HG03135 (cell line): ENCODE data around the gene DYNC1LI1.
A peak's percentile ranks its signal among the peaks of the same experiment; 100 is the strongest.
"Not testable (repeated sequence)": the region's sequence is repeated elsewhere in the genome, so short reads cannot be mapped to it uniquely, and the experiment has no call there.

Source experiments
- ATAC-seq: cut with Tn5 transposase; IDR thresholded peaks from one replicate; pipeline ENCODE4 v1.9.1; 2021; ENCODE audit warnings: mild to moderate bottlenecking, moderate library complexity; ENCODE audit not compliant: unreplicated experiment

The DYNC1LI1 gene

DNA sequence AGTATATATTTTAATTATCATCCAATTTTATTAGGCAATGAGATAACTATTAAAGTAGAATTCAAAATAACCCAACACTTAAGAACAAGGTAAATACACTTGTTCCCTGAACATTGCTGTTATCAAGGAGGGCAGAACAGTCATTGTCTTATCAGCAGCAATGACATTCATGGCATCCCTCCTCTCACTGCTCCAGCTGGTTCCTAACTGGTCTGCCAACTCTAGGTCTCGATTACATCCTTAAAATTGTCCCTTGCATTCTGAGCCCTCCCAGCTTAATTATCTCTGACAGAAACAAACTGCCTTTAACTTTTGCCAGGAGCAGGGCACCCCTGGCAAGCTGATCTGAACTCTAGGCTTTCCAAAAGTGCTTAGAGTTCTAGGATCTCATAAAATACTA is 14.0 kb upstream of the DYNC1LI1 start:
- no peak for ATAC-seq

DNA sequence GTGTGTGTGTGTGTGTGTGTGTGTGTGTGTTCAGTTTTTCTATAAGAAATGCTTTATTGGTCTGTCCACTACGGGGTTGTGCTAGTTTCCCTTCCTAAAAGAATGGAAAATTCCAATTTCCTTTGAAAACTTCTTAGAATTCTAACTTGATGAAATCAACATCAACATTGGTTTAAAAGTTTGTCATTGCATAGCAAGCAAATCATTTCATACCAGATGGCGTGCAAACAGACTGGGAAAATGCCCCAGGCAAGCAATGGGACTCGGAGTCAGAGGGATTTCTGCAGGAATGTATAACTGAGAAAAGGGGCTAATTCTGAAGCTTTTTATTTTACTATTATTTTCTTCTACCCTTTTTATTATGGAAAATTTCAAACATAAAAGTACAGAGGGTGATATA is 13.1 kb upstream of the DYNC1LI1 start:
- ATAC-seq = no peak

DNA sequence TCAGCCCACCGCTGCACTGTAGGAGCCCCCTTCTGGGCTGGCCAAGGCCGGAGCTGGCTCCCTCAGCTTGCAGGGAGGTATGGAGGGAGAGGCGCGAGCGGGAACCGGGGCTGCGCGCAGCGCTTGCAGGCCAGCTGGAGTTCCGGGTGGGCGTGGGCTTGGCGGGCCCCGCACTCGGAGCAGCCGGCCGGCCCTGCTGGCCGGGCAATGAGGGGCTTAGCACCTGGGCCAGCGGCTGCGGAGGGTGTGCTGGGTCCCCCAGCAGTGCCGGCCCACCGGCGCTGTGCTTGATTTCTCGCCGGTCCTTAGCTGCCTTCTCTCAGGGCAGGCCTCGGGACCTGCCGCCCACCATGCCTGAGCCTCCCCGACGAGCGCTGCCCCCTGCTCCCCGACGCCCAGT is 8.0 kb upstream of the DYNC1LI1 start:
- ATAC-seq = not testable (repeated sequence)

DNA sequence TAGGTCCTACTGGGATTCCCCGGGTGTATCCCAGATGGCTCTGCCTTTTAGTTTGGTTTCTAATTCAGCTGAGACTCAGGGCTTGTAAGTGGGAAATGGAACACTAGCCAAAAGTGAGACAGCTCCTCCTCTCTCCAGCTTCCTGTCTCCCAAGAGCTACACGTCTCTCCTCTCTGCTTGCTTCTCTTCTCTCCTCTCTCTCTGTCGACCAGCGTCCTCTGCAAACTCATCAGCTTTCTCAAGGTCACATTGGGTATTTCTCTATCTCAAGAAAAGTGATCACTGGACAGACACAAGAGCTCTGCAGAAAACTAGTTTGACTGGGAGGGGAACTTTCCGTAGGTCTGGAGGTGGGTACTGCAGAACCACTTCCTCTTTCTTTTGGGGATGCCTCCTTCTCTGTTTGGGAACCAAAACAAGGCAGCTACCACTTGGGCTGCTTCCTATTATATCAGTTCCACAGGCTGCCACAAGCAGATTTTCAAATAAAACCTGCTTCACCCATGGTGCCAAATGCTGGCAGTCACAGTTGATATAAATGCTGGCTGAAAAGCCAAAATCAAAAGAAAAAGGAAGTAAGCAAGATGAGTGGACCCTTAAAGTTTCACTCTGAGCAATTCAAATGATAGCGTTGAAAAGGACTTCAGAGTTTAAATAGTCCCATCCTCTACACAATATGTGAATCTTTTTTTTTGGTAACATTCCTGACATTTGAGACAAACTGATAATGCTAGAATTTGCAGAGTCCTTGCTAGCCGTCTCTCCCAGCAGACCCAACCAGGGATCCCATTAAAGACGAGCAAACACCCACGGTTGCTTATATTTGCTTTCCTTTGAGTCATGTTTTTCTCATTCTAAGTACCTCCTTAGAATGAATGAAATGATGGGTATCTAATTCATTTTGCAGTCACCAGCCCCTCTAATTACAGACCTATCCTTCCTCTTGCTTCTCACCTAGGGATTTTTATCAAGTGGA is 7.2 kb upstream of the DYNC1LI1 start:
- ATAC-seq = peak; percentile 93

DNA sequence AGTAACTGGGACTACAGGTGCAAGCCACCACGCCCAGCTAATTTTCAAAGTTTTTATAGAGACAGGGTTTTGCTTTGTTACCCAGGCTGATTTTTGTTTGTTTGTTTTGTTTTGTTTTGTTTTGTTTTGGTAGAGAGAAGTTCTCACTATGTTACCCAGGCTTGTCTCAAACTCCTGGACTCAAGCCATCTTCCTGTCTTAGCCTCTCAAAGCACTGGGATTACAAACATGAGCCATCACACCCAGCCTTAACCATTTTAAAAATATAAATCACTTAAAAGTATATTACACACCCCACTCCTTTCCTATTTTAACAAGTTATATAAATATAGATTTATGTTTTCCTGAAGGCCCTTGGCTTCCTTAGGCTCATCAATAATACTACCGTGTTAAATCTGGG is 6.5 kb upstream of the DYNC1LI1 start:
- no peak for ATAC-seq

DNA sequence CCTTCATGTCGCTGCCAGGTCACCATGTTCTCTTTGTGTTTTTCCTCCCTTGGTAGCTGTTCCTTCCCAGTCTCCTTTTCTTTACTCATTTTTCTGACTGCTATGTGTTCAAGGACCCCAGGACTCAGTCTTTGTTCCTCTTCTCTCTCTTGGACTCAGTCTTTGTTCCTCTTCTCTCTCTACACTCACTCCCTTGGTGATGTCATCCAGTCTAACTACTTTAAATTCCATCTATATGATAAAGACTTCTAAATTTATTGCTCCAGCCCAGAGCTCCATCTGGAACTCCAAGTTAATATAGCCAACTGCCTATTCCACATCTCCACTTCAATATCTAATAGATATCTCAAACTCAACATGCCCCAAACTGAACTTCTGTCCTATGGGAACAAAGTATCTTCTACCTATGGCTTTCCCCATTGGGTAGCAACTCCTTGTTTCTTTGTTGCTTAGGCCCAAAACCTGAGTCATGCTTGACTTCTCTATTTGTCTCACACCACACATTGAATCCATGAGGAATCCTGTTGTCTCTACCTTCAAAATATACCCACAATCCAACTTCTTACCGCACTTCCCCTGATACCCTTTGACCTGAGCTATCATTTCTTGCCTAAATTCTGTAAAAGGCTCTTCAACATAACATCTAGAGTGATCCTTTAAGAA is 4.9 kb upstream of the DYNC1LI1 start:
- no peak for ATAC-seq

DNA sequence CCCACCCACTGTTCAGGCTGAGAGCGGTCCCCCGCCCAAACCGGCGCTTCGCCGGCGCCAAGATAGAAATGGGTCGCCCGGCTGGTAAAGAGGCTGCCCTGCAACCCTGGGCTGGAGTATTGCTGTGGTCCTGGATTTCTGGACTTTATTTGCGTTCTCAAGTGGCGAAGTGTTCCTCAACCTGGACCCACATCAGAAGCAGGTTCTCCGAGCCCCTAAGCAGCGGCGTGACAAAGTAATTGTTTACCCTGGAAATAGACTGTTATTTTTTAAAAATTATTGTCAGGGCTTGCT is 481 bp upstream of the DYNC1LI1 start:
- peak; percentile 36 for ATAC-seq

DNA sequence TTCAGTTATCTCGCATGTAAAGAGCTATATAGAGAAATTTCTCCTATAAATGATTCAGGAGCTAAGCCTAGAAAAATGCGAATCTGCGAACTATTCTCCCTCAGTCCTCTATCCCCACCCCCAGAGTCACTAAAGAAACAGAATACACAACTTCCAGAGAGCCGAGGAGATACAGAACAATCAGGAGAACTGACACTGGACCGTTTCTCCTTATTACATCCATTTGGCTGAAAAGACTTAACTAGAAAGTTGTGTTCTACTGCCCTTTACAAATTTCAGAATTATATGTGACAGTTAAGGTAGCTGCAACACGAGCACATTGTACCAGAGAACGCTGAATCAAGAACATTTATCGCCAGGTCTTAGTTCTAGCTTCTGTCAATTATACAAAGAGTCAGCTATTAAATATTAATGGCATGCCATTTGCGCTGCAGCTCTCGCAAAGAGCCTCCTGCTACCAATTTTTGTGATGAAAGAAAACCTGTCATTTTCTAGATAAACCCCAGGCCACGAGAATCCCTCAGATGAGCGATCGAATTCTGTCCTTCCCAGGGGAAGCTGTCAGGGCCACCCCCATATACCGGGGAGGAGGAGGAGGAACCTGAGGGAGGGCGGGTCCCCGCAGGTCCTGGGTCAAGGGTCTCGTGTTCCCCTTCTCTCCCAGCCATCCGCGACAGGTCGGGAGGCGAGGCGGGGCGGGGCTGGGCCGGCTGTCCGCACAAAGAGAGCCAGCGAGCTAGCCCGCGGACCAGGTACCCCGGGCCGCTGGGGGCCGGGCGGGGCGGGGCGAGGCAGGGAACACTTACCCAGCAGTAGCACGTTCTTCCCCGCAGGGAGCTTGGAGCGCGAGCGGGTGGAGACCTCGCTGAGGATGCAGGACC is 878 bp downstream of the DYNC1LI1 start:
- peak; percentile 46 for ATAC-seq

DNA sequence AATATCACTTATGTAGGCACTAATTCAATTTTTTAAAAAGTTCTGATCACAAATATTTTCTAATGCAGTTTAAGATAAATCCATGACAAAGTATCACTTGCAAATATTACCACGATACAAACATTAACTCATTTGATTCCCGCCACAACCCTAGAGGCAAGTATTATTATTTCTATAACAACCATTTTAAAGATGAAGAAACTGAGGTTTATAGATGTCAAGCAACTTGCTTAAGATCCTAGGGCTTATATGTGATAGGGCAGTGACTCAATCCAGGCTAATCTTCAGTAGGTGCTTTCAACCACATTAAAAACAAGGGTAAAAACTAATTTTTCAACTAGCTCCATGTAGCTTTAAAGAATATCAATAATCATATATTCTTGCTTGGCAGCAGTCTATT is 1.7 kb downstream of the DYNC1LI1 start:
- ATAC-seq = no peak

DNA sequence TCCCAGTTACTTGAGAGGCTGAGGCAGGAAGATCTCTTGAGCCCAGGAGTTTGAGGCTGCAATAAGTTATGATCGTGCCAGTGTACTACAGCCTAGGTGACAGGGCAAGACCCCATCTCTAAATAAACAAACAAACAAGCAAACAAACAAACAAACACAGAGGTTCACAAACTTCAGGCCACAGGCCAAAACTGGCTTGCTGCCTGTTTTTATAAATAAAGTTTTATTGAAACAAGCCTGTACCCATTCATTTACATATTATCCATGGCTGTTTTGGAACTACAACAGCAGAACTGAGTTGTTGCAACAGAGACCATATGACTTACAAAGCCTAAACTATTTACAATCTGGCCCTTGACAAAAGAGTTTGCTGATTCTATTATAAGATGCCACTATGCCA is 6.5 kb downstream of the DYNC1LI1 start:
- ATAC-seq = no peak

DNA sequence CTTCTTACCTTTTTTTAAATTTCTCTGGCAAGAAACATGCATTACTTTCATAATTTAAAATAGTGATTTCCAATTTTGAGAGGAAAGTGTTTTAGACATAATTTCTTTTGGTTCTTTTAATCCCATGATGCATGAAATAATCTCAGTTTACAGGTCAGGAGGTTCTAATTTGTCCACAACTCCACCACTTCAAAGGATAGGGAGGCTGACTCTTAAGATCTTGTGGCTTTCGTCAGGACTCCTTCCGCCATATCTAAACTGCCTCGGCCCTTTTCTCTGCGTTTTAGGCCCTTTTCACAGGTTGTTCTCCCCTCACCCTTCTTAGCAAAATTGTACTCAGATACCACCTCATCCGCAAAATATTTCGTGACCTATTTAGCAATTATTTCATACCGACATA is 8.0 kb downstream of the DYNC1LI1 start:
- no peak for ATAC-seq

DNA sequence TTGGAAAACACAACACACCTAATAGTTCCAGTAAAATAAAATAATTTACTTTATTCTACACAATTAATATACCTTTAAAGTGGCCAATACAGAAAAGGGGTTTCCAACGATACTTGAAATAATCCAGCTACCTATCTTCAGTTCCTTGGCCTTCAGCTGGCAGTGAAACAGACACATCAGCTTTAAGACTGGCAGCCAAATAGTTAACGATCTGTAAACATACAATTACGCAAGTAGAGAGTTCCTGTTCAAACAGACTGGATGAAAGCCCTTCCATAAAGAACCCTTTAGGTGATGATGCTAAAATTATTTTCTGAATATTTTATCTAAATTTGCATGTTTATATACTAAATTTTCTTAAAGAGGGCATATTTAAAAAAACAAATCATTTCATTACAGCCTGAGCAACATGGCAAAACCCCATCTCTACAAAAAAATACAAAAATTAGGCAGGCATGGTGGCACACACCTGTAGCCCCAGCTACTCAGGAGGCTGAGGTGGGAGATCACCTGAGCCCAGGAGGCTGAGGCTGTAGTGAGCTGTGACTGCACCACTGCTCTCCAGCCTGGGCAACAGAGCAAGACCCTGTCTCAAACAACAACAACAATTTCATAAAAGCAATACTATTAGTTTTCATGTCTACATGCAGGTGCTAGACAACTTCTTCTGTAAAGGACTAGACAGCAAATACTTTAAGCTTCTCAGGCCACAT is 12.9 kb downstream of the DYNC1LI1 start:
- no peak for ATAC-seq

DNA sequence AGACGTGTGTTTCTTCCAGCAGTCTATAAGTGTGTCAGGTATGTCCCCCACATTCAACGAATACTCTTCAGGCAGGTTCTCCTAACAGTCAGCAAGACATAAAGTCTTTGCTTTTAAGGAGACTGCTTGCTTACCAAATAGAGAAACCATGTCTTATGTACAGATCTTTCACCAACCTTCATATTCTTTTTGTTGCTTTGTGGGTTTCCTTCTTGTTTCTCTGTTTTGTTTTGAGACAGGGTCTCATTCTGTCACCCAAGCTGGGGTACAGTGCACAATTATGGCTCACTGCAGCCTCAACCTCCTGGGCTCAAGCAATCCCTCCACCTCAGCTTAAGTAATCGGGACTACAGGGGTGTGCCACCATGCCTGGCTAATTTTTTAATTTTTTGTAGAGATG is 14.3 kb downstream of the DYNC1LI1 start:
- no peak for ATAC-seq

DNA sequence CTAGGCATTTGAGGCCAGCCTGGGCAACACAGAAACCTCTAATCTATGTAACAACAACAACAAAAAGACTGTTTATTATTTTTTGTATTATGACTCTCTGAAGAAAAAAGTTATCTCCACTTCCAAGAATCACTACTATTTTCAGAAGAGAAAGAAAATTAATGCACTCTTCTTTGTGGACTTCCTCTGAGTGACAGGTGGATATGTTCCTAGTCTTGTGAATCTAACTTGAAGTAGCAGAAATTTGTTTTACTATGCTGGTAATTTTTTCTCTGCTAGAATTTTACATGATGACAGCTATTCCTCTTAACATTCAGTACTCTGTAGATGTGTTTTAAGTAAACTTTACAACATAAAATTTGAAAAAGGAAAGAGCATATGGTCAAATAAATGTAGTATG is 16.7 kb downstream of the DYNC1LI1 start:
- ATAC-seq = no peak

DNA sequence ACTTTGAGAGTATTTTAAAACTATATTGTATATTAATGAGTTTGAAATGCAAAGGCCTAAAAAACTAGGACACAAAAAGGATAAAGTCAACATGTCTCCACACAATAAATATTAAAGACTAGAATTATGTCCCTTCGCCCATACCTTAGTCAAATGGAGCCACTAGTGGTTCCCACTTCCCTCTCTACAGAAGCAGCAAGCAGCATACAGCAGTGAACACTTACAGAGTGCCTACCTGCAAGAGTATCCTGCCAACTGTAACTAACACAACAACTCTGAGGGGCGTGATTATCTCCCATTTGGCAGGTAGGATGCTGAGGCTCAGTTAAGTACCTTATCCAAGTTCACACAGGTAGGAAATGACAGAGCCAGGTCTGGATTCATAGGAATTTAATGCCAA is 17.2 kb downstream of the DYNC1LI1 start:
- ATAC-seq = peak; percentile 50

DNA sequence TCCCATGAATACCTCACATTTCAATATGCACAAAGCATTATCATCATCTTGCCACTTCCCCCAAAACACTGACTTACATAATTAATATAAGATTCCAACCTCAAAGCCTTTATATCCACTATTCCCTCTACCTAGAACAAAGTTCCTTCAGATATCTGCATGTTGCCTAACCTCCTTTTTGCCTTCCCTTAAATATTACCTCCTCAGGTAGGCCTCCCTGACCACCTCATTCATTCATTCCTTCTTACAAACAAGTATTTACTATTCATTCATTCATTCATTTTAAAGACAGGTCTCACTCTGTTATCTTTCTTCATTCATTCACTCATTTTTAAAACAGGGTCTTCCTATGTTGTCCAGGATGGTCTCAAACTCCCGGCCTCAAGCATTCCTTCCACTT is 18.6 kb downstream of the DYNC1LI1 start:
- ATAC-seq = no peak

DNA sequence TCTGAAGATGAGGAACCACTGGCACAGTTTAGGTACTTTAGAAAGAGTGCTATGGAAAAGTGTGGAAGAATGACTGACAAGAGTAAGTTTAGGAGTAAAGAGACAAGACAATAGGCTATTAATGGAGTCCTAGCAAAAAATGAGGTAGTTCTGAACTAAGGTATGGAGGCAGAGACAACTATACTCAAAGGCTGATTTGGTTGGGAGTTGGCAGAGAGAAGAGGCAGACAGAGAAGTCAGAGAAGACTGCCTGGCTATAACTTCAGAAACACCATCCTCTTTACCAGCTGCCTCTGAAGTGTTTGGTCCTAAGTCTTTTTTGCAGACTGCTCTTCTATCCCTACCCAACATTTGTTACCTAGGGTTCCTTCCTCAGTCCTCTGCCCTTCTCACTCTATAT is 19.2 kb downstream of the DYNC1LI1 start:
- no peak for ATAC-seq

DNA sequence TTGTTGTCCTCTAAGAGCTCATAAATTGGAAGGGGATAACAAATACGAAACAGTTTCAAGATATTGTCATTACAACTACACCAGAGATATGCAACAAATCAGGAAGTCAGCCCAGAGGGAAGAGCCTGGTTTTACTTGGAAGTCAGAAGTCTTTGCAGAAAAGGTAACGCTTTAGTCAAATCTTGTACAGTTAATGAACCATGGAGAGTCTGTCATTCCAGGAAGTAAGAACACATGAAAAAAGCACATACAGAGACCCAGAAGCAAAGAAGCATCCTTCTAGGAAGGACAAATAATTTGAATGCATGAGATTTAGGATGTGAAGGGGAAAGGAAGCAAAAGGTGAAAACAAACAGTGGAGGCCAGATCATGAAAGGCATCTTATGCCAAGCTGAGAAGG is 19.6 kb downstream of the DYNC1LI1 start:
- ATAC-seq = no peak

DNA sequence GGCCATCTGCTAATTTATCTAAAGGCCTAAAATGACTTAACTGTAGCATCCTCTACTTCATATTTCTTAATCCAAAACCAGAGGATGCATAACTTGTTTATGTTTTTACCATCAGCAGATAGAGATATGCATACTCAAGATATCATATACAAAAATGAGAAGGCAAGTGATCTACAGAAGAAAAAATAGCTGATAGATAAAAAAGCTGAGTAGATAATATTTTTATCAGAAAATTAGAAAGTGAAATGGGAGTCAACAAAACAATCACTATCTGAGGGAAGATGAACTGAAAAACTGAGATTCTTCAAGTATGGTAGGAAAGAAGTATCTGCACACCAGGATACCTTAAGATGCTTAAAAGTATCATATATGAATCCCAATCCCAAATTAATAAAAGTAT is 25.4 kb downstream of the DYNC1LI1 start:
- no peak for ATAC-seq

DNA sequence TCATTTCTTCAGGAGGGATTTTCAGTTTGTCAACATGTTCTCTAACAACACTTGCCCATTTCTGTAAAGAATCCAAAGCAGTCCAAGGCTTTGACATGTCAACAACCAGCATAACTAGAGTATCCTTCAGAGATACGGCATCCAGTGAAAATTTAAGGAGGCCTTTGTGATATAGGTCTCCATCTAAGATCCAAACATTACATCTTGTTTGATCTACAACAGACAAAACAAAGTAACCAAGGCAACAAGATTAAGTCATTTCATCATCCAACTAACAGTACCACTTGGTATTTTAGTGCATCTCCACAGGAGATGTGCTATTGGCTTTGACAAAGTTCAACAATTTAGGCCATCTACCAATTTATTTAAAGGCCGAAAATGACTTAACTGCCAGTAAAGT is 25.8 kb downstream of the DYNC1LI1 start:
- no peak for ATAC-seq

DNA sequence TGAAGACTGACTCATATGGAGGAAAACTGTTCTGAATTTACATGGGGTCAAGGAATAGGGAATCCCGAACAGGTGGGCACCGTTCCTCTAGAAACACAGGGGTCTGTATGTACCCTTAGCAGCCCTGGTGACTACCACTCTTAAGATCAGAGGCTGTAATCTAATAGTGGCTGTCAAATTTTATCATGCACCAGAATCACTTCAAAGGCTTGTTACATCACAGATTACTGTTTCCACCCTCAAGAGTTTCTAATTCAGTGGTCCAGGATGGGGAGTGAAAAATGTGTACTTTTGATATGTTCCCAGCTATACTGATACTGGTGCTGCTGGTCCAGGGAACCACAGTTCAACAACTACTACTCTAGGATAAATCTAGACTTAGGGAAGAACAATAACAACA is 27.9 kb downstream of the DYNC1LI1 start:
- no peak for ATAC-seq
